Measurements from ENCODE around the gene ACOT7. TPM values are rescaled to one million over a fixed set of nuclear protein-coding genes. Genes with fewer than 3 reads are reported as not detected.
"Not testable (repeated sequence)": the region's sequence is repeated elsewhere in the genome, so short reads cannot be mapped to it uniquely, and the experiment has no call there.

ACOT7 gene
- total RNA-seq, 1 experiment from 2014 or later = 165 TPM

DNA sequence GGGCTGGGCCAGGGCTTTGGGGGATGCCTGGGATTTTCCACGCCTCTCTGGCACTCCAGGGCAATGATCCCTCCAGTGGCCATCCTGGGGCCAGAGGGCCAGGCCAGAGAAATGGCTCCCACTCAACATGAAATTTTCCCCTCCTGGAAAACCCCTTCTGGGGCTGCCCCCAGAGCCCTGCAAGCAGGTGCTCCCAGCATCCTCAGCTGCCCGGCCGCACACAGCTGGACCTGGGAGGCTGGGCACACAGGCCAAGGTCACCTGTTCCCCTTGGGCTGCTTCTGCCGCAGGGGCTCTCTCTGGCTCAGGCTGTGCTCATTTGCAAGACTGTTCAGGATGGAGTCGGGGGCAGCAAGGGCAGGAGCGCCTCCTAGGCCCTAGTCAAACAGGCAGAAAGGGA lies 34.9 kb upstream of the ACOT7 start:
- BruUV-seq (replicated peaks); H3K9me2 ChIP-seq (replicated peaks; ENCODE audit: low read length); H3K4me2 ChIP-seq (ENCODE audit: low read length); H4K20me1 ChIP-seq (ENCODE audit: low read length); H3K9me3 ChIP-seq (ENCODE audit: low read length); intact Hi-C loops (cut with micrococcal nuclease); H3K36me3 ChIP-seq (ENCODE audit: low read depth, low read length); H2AFZ ChIP-seq (ENCODE audit: low read length); CTCF ChIA-PET; H3K79me2 ChIP-seq (ENCODE audit: low read length); H3K9ac ChIP-seq (ENCODE audit: low read length); H3K27ac ChIP-seq (ENCODE audit: low read length); ATAC-seq; H3K4me3 ChIP-seq (ENCODE audit: low read length); H3F3A ChIP-seq (ENCODE audit: low read length, unreplicated experiment); POLR2A ChIA-PET (ENCODE audit: unreplicated experiment); DNase-seq; H3K27me3 ChIP-seq (ENCODE audit: low read length): not testable (repeated sequence)
- H3K4me1 ChIP-seq (ENCODE audit: insufficient read depth, low read length) = peaks cover 46% of the 10 kb centered on the region

DNA sequence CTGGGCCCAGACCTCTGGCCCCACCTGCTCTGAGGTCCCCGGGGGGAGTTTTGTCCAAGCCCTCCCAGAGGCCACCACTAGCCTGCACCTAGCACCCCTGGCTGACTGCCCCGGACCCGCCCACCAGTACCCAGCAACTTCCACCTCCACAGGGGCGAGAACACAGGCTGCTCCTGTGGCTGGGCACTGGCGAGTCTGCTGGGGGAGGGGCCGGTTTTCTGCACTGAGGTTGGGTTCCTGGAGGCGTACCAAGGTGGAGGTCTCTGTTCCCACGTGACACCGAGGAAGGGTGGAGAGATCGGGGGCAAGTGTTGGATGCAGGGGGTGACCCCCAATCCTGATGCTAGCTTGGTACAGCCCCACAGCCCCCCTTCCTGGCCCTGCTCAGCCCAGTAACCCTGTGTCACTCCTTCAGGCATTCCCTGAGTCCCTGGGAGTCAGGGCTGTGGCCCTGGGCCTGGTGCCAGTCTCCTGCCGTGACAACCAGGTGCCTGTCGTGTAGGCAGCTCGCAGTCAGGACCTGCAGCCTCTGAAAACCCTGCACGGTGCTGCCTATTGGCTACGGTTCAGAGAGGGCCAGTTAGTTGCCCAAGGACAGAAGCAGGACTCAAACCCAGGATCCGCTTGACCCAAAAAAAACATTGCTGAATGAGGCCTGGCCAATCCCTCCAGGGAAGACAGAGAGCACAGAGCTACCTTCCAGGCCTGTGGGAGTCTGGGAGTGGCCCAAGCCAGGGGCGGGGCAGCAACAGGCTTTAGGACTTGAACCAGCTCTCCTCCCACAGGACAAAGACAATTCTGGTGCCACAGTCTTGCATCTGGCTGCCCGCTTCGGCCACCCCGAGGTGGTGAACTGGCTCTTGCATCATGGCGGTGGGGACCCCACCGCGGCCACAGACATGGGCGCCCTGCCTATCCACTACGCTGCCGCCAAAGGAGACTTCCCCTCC lies 34.1 kb upstream of the ACOT7 start:
- H2AFZ ChIP-seq (ENCODE audit: low read length) = no peak overlapping the region
- H3K27me3 ChIP-seq (ENCODE audit: low read length) = no peaks in the 10 kb centered on the region
- peak; percentile 13 for ATAC-seq
- peaks cover 54% of the 10 kb centered on the region for H3K4me1 ChIP-seq (ENCODE audit: insufficient read depth, low read length)
- peak overlapping the region; percentile 26 for H3K4me2 ChIP-seq (ENCODE audit: low read length)
- H3K79me2 ChIP-seq (ENCODE audit: low read length) = peaks cover 5% of the 10 kb centered on the region; the same call in 1 of the 2 replicates
- TF ChIP-seq EZH2phosphoT487 (IDR thresholded peaks at IDR 0.05; ENCODE audit: borderline replicate concordance, low read length) = no peak
- no peak for TF ChIP-seq EZH2 (IDR thresholded peaks at IDR 0.05; ENCODE audit: low read length, unreplicated experiment)
- TF ChIP-seq CTCF (conservative IDR thresholded peaks at IDR 0.05; ENCODE audit: low read depth, low read length) = no peak
- no peaks in the 10 kb centered on the region for H3K9me2 ChIP-seq (replicated peaks; ENCODE audit: low read length)
- DNase-seq = peak; percentile 62
- no TSS peak for BruUV-seq (replicated peaks)
- peak overlapping the region; percentile 23 for H3K27ac ChIP-seq (ENCODE audit: low read length)
- H3K9ac ChIP-seq (ENCODE audit: low read length) = no peak overlapping the region
- H3K9me3 ChIP-seq (ENCODE audit: low read length) = no peaks in the 10 kb centered on the region
- no peaks in the 10 kb centered on the region for H4K20me1 ChIP-seq (ENCODE audit: low read length)
- H3K36me3 ChIP-seq (ENCODE audit: low read depth, low read length) = no peaks in the 10 kb centered on the region
- H3K4me3 ChIP-seq (ENCODE audit: low read length) = no peak overlapping the region
- intact Hi-C loops (cut with micrococcal nuclease) = no loop called here
- no peaks in the 10 kb centered on the region for H3F3A ChIP-seq (ENCODE audit: low read length, unreplicated experiment)
- ChIA-PET CTCF (no interaction called here), POLR2A (ENCODE audit: unreplicated experiment) (no interaction called here)

DNA sequence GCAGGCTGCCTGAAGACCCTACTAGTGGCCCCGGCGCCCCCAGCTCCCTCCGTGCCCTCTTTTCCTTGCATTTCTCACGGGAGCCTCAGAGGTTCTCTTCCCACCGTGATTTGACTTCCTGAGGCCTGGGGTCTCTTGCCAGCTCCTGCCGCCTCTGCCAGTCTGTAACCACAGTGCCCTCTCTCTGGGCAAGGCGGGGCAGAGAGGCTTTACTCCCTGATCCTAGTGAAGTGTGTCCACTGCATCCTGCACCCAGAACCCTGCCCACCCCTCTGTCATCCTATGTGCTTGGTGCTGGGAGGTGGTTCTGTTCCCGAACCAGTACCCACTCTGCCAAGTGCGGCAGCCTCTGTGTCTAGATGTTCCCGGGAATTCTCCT lies 33.4 kb upstream of the ACOT7 start:
- no TSS peak for BruUV-seq (replicated peaks)
- no peak overlapping the region for H3K4me3 ChIP-seq (ENCODE audit: low read length)
- H3F3A ChIP-seq (ENCODE audit: low read length, unreplicated experiment) = no peaks in the 10 kb centered on the region
- H3K79me2 ChIP-seq (ENCODE audit: low read length) = peaks cover 5% of the 10 kb centered on the region; the same call in 1 of the 2 replicates
- peaks cover 59% of the 10 kb centered on the region for H3K4me1 ChIP-seq (ENCODE audit: insufficient read depth, low read length)
- DNase-seq (no peak), ATAC-seq (no peak)
- H3K36me3 ChIP-seq (ENCODE audit: low read depth, low read length) = no peaks in the 10 kb centered on the region
- H3K9ac ChIP-seq (ENCODE audit: low read length) = no peak overlapping the region
- H3K9me2 ChIP-seq (replicated peaks; ENCODE audit: low read length) = no peaks in the 10 kb centered on the region
- TF ChIP-seq EZH2phosphoT487 (IDR thresholded peaks at IDR 0.05; ENCODE audit: borderline replicate concordance, low read length) (no peak), EZH2 (IDR thresholded peaks at IDR 0.05; ENCODE audit: low read length, unreplicated experiment) (no peak), CTCF (conservative IDR thresholded peaks at IDR 0.05; ENCODE audit: low read depth, low read length) (no peak)
- peak overlapping the region; percentile 26 for H3K4me2 ChIP-seq (ENCODE audit: low read length)
- ChIA-PET CTCF (no interaction called here), POLR2A (ENCODE audit: unreplicated experiment) (interaction anchor here (0.6 kb wide), 1 partner anchor 11 kb away, joined by 4 read pairs; no protein-coding TSS in a partner anchor)
- no peaks in the 10 kb centered on the region for H3K9me3 ChIP-seq (ENCODE audit: low read length)
- no peaks in the 10 kb centered on the region for H4K20me1 ChIP-seq (ENCODE audit: low read length)
- H3K27me3 ChIP-seq (ENCODE audit: low read length) = no peaks in the 10 kb centered on the region
- intact Hi-C loops (cut with micrococcal nuclease) = no loop called here
- H3K27ac ChIP-seq (ENCODE audit: low read length) = no peak overlapping the region
- H2AFZ ChIP-seq (ENCODE audit: low read length) = no peak overlapping the region

All from PC-3 (cell line).